Activated CD4-positive, alpha-beta T cell treated with anti-CD3 and anti-CD28 coated beads, Interleukin-2, amount 10 ng/mL, durations not matched to agents 7 days and 5 days (primary cell): ENCODE results near the gene KCNJ10. TPM values are rescaled to one million over a fixed set of nuclear protein-coding genes. Genes with fewer than 3 reads are reported as not detected.

Experiments used
- CTCF ChIA-PET: fragments of 350-600 bp; sonication (Branson Sonifier 250); formaldehyde crosslinking; loops from one replicate; lab custom pipeline; 2021; ENCODE audit warnings: antibody characterized with exemption; lab: Charles Lee
- POLR2A ChIA-PET: fragments of 350-600 bp; sonication (Branson Sonifier 250); formaldehyde crosslinking; loops from one replicate; lab custom pipeline; 2021; ENCODE audit warnings: antibody characterized with exemption; lab: Charles Lee
- DNase-seq: peaks from one replicate; pipeline ENCODE4 v3.0.0-alpha.2; 2020
- H3K27ac Mint-ChIP-seq: one replicate; pipeline ENCODE4 v1.8.0; 2021; ENCODE audit warnings: mild to moderate bottlenecking, moderate library complexity, mixed read lengths
- H3K27me3 Mint-ChIP-seq: one replicate; pipeline ENCODE4 v1.8.0; 2021; ENCODE audit warnings: mixed read lengths
- H3K36me3 Mint-ChIP-seq: one replicate; pipeline ENCODE4 v1.8.0; 2021; ENCODE audit warnings: low read depth, mixed read lengths
- H3K4me1 Mint-ChIP-seq: one replicate; pipeline ENCODE4 v1.8.0; 2021; ENCODE audit warnings: mixed read lengths
- H3K4me3 Mint-ChIP-seq: one replicate; pipeline ENCODE4 v1.8.0; 2021; ENCODE audit warnings: mild to moderate bottlenecking, moderate library complexity, mixed read lengths
- H3K9me3 Mint-ChIP-seq: one replicate; pipeline ENCODE4 v1.8.0; 2021; ENCODE audit warnings: mixed read lengths
- total RNA-seq, 2 experiments: library from RNA; stranded (reverse); gene quantifications; one replicate each; pipeline ENCODE4 v1.2.3, GENCODE V29; 2021

The KCNJ10 gene
- total RNA-seq, 2 experiments from 2014 or later, result not detected

- Mint-ChIP-seq H3K4me3 (no peak overlapping the region), H3K9me3 (no peaks in the 10 kb centered on the region), H3K27me3 (peaks cover 12% of the 10 kb centered on the region), H3K4me1 (peaks cover 9% of the 10 kb centered on the region), H3K36me3 (no peaks in the 10 kb centered on the region), H3K27ac (no peak overlapping the region)
- CTCF ChIA-PET, result no interaction called here
- POLR2A ChIA-PET, result no interaction called here
- no peak for DNase-seq
Observed at GRCh38 chr1:159988006-159988405, 82.0 kb downstream of the KCNJ10 start.

- Mint-ChIP-seq H3K4me3 (no peak overlapping the region), H3K4me1 (peaks cover 9% of the 10 kb centered on the region), H3K27ac (no peak overlapping the region), H3K36me3 (no peaks in the 10 kb centered on the region), H3K9me3 (no peaks in the 10 kb centered on the region), H3K27me3 (peaks cover 16% of the 10 kb centered on the region)
- ChIA-PET POLR2A (no interaction called here), CTCF (interaction anchor here (0.8 kb wide), 1 partner anchor 15 kb away, joined by 3 read pairs; no protein-coding TSS in a partner anchor)
- DNase-seq, result no peak
Observed at GRCh38 chr1:159987186-159987585, 82.8 kb downstream of the KCNJ10 start.

DNA sequence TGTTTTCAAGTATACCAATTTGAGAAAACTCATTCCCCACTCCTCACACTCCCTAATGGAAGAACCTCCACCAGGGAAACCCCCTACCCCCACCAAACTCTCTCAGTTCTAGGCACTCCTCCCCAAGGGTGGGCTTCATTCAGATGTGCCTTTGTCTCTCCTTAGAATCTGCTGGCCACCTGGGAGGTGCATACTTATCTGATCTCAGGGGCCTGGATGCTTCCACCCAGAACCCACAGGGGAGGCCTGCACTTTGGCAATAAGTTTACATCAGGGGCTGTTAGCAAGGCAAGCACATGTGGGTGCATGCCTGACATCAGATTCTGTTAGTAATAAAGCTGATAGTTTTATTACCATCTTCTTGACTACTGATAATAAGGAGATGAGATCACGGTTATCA lies 83.4 kb downstream of the KCNJ10 start:
- H3K27me3 Mint-ChIP-seq, result peaks cover 20% of the 10 kb centered on the region
- POLR2A ChIA-PET, result no interaction called here
- H3K36me3 Mint-ChIP-seq, result no peaks in the 10 kb centered on the region
- H3K27ac Mint-ChIP-seq, result no peak overlapping the region
- CTCF ChIA-PET, result no interaction called here
- DNase-seq, result no peak
- peaks cover 5% of the 10 kb centered on the region for H3K4me1 Mint-ChIP-seq
- no peaks in the 10 kb centered on the region for H3K9me3 Mint-ChIP-seq
- H3K4me3 Mint-ChIP-seq, result no peak overlapping the region

DNA sequence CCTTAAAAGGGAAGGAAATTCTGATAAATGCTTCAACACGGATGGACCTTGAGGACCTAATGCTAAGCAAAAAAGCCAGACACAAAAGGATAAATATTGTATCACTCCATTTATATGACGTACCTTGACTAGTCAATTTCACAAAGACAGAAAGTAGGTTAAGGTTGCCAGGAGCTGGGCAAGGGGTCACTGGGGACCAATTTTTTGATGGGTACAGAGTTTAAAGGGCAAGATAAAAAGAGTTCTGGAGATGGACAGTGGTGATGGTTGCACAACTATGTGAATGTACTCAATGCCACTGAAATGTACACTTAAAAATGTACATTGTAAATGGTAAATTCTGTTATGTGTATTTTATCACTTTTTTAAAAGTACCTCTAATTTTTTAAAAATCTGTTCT lies 83.9 kb downstream of the KCNJ10 start:
- CTCF ChIA-PET, result no interaction called here
- DNase-seq, result no peak
- H3K27ac Mint-ChIP-seq, result no peak overlapping the region
- H3K4me3 Mint-ChIP-seq, result no peak overlapping the region
- peaks cover 20% of the 10 kb centered on the region for H3K27me3 Mint-ChIP-seq
- POLR2A ChIA-PET, result no interaction called here
- H3K4me1 Mint-ChIP-seq, result peaks cover 2% of the 10 kb centered on the region
- no peaks in the 10 kb centered on the region for H3K36me3 Mint-ChIP-seq
- H3K9me3 Mint-ChIP-seq, result no peaks in the 10 kb centered on the region

DNA sequence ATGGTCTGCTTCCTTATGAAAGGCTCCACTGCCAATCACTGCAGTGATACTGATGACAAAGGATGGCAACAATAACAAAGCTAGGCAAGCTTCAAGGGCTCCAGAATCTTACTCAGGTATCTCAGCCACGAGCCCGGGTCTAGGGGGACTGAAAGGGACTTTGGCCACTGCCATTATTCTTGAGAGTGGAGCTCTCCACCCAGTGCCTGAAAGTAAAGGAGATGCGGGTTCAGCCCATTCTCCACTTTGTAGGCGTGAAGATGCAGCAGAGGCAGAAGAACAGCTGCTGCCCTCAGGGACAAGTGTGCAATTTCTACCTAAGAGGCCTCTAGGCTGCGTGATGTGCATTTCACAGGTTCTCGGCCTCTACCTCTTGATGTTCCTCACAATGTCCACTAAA lies 84.5 kb downstream of the KCNJ10 start:
- H3K27ac Mint-ChIP-seq, result no peak overlapping the region
- no peaks in the 10 kb centered on the region for H3K4me1 Mint-ChIP-seq

DNA sequence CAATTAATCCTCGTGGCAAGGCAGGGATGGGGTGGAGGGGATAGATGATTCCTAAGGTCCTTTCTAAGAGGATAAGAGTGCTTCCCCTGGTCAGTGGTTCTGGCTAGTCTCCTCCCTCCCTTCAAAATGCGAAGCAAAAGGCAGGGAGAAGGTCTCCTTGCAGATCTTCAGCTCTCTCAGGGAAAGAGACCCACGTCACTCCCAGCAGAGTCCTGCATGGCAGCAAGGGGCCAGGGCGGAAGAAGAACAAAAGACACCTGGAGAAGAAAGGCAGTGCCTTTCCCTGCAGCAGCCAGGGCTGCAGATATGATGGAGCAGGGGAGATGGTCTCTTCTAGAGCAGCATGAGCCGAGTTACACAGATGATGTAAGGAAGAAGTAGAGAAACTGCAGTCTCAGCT lies 86.3 kb downstream of the KCNJ10 start:
- no peak overlapping the region for H3K4me3 Mint-ChIP-seq

More for the DNA sequence above, 84.5 kb downstream of the KCNJ10 start:
- Mint-ChIP-seq H3K9me3 (no peaks in the 10 kb centered on the region), H3K27me3 (peaks cover 20% of the 10 kb centered on the region), H3K4me3 (no peak overlapping the region), H3K36me3 (no peaks in the 10 kb centered on the region)
- ChIA-PET CTCF (no interaction called here), POLR2A (no interaction called here)
- no peak for DNase-seq

DNA sequence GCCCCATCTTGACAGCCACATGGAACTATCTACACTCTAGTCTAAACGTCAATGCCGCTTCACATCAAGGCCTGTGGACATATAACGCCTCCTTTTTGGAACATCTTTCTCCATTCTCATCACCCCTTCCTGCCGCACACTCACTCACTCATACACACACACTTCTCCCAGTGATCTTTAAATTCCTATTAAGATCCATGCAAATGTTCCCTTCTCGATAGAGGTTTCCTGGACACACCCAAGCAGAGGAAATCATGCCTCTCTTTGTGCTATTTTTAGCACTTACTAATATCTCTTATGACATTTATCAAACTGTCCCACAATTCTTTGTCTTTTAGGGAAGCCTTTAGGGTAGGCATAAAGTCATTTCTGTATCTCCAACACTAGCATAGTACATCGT lies 87.7 kb downstream of the KCNJ10 start:
- ChIA-PET POLR2A (no interaction called here), CTCF (no interaction called here)
- no peaks in the 10 kb centered on the region for H3K9me3 Mint-ChIP-seq
- no peak overlapping the region for H3K4me3 Mint-ChIP-seq
- H3K36me3 Mint-ChIP-seq, result no peaks in the 10 kb centered on the region
- peaks cover 38% of the 10 kb centered on the region for H3K27me3 Mint-ChIP-seq
- no peak for DNase-seq
- H3K4me1 Mint-ChIP-seq, result no peaks in the 10 kb centered on the region
- no peak overlapping the region for H3K27ac Mint-ChIP-seq

More for the DNA sequence above, 86.3 kb downstream of the KCNJ10 start:
- no peak overlapping the region for H3K27ac Mint-ChIP-seq
- ChIA-PET POLR2A (no interaction called here), CTCF (no interaction called here)
- no peaks in the 10 kb centered on the region for H3K4me1 Mint-ChIP-seq
- peaks cover 27% of the 10 kb centered on the region for H3K27me3 Mint-ChIP-seq
- DNase-seq, result no peak
- H3K9me3 Mint-ChIP-seq, result no peaks in the 10 kb centered on the region
- no peaks in the 10 kb centered on the region for H3K36me3 Mint-ChIP-seq

GRCh38 chr1:159981351-159982055 lies 88.5 kb downstream of the KCNJ10 start:
- no peak overlapping the region for H3K4me3 Mint-ChIP-seq
- H3K4me1 Mint-ChIP-seq, result no peaks in the 10 kb centered on the region
- ChIA-PET POLR2A (no interaction called here), CTCF (interaction anchor here (0.6 kb wide), 1 partner anchor 123 kb away, joined by 3 read pairs; no protein-coding TSS in a partner anchor)
- peaks cover 46% of the 10 kb centered on the region for H3K27me3 Mint-ChIP-seq
- H3K9me3 Mint-ChIP-seq, result no peaks in the 10 kb centered on the region
- no peaks in the 10 kb centered on the region for H3K36me3 Mint-ChIP-seq
- DNase-seq, result no peak
- H3K27ac Mint-ChIP-seq, result no peak overlapping the region

GRCh38 chr1:159980786-159981185 lies 89.2 kb downstream of the KCNJ10 start:
- no peak overlapping the region for H3K4me3 Mint-ChIP-seq
- H3K27ac Mint-ChIP-seq, result no peak overlapping the region
- H3K4me1 Mint-ChIP-seq, result no peaks in the 10 kb centered on the region
- no peaks in the 10 kb centered on the region for H3K9me3 Mint-ChIP-seq
- CTCF ChIA-PET, result no interaction called here
- DNase-seq, result no peak
- H3K36me3 Mint-ChIP-seq, result no peaks in the 10 kb centered on the region
- H3K27me3 Mint-ChIP-seq, result peaks cover 47% of the 10 kb centered on the region
- POLR2A ChIA-PET, result no interaction called here

- ChIA-PET CTCF (no interaction called here), POLR2A (no interaction called here)
- Mint-ChIP-seq H3K36me3 (no peaks in the 10 kb centered on the region), H3K4me3 (no peak overlapping the region), H3K27me3 (peaks cover 43% of the 10 kb centered on the region), H3K4me1 (no peaks in the 10 kb centered on the region), H3K27ac (no peak overlapping the region), H3K9me3 (no peaks in the 10 kb centered on the region)
- DNase-seq, result no peak
Observed at GRCh38 chr1:159980076-159980475, 89.9 kb downstream of the KCNJ10 start.

DNA sequence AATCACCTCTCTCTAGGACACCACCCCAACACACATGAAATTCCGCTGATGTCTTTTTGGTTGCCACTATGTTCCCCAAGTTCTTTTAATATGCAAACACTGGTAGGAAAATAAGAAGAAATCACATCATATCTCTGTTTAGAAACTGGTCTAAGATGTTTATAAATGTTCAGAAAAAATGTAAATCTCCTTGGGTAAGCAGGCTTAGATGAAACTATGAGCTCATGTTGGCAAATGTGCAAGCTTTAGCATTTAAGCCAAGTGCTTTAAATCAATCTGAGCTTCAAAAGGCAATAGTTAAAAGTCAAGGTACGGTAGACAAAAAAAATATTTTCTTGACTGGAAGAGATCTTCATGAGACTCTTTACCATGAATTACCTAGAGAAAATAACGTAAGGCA lies 90.7 kb downstream of the KCNJ10 start:
- Mint-ChIP-seq H3K4me1 (no peaks in the 10 kb centered on the region), H3K36me3 (no peaks in the 10 kb centered on the region), H3K9me3 (no peaks in the 10 kb centered on the region), H3K27me3 (peaks cover 40% of the 10 kb centered on the region), H3K27ac (no peak overlapping the region), H3K4me3 (no peak overlapping the region)
- ChIA-PET CTCF (interaction anchor here (0.6 kb wide), 3 partner anchors 117 to 397 kb away, joined by 3 read pairs; no protein-coding TSS in a partner anchor), POLR2A (no interaction called here)
- no peak for DNase-seq

DNA sequence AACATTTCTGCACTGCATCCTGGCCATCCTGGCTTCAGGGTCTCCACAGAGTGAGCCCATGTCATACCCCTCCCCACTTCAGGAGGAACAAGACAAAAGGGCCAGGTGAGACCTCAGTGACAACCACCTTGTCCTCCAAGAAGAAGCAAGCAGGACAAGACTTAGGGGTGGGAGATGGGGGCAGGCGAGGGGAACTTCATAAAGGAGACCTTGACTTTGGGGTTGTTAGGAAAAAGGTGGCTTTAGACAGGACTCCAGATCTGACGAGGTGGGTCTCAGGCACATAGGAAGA lies 91.9 kb downstream of the KCNJ10 start:
- ChIA-PET CTCF (no interaction called here), POLR2A (no interaction called here)
- no peaks in the 10 kb centered on the region for H3K4me1 Mint-ChIP-seq
- no peak overlapping the region for H3K27ac Mint-ChIP-seq
- H3K4me3 Mint-ChIP-seq, result no peak overlapping the region
- H3K9me3 Mint-ChIP-seq, result no peaks in the 10 kb centered on the region
- no peaks in the 10 kb centered on the region for H3K36me3 Mint-ChIP-seq
- peaks cover 35% of the 10 kb centered on the region for H3K27me3 Mint-ChIP-seq
- no peak for DNase-seq

DNA sequence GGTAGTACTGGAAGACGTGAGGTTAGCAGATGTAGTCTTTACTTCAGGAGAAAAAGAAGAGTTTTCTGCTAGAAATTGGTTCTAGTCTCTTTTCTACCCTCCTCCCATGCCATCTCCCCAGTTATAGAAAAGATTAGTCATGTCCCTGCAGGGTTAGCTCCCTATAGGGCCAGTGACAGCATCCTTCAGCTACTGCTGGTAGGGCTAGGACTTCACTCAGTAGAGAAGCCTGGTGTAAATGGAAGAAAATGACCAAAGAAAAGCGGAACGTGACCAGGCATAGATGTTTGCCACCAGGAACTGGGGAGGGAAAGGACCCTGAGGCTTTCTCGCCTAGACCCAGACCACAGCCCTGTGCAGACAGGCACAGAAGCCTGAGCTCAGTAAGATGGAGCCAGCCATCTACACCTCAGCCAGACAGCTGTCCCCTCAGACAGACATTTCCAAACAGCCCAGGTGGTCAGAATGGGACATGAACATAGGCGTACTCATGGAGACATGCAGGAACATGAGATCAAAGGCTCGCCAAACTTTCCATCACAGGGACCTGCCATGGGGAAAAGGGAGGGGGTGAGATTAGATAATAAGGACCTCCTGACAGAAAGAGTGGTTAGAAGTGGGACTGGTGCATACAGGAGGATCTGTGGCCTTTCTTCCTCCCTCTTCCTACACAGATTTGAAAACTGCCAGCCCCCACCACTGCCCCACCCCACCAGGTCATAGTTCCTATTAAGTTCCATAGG lies 92.4 kb downstream of the KCNJ10 start:
- no peak for DNase-seq
- Mint-ChIP-seq H3K4me1 (no peaks in the 10 kb centered on the region), H3K36me3 (no peaks in the 10 kb centered on the region), H3K9me3 (no peaks in the 10 kb centered on the region), H3K27me3 (peaks cover 34% of the 10 kb centered on the region), H3K27ac (no peak overlapping the region), H3K4me3 (no peak overlapping the region)
- POLR2A ChIA-PET, result no interaction called here
- CTCF ChIA-PET, result no interaction called here
